ENCODE results near the gene SUMO2. TPM values are rescaled to one million over a fixed set of nuclear protein-coding genes. Genes with fewer than 3 reads are reported as not detected.

SUMO2 gene
- total and polyA plus RNA-seq, 2 of the 13 experiments (the other 11 are each of a cell fraction or from before 2014, with no cell fraction given), result 337 to 553 TPM

DNA sequence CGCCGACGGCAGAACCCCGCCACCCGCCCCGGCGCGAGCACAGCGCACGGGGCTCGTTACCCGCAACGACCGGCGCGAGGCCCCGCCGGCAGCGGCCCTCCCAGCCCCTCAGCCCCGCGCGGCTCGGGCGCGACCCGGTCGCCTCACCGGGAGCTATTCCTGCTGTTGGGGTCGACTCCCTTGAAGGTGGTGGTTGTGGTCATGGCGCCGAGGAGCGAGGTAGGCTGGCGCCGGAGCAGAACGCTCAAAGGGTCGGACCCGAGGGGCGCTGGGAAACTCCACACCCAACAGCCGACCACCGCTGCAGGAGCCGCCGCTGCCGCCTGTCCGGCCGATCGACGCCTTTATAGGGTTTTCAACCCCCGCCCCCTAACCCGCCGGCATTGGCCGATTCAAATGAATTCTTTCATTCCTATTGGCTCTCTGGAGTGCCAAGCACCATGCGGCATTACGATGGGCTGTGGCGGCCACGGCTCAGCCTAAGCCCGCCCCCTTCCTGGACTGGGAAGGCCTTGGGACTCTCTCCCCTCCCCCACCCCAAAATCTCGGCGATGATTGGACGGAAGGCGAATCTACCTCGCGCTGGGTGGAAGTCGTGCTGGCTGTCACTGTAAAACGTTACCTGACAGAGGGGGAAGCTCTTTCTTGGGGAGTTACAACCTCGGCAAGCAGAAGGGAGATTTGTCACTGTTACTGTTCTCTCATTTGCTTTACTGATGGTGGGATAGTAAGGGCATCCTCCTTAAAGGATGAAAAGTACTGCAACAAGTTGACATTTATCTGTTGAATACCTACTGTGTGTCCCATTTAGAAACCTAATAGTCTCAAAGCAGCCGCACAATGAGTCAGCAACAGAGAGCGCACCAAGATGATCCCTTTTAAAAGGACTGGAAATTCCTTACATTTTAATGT, 28.3 kb downstream of the SUMO2 start, which contains the start of gene JPT1 (continued):
- peak; percentile 75; the same call in 1 of the 2 replicates for TF ChIP-seq ZNF431 (CRISPR knock-in tag; IDR thresholded peaks at IDR 0.05; ENCODE audit: borderline replicate concordance, low read depth)
- TF ChIP-seq, protein P1, sequence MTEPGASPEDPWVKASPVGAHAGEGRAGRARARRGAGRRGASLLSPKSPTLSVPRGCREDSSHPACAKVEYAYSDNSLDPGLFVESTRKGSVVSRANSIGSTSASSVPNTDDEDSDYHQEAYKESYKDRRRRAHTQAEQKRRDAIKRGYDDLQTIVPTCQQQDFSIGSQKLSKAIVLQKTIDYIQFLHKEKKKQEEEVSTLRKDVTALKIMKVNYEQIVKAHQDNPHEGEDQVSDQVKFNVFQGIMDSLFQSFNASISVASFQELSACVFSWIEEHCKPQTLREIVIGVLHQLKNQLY (CRISPR knock-in tag; IDR thresholded peaks at IDR 0.05), result no peak
- TF ChIP-seq RFX5 (IDR thresholded peaks at IDR 0.05; ENCODE audit: low read depth, low read length), result peak; percentile 46; the same call in 1 of the 2 replicates
- TF ChIP-seq, protein P2, sequence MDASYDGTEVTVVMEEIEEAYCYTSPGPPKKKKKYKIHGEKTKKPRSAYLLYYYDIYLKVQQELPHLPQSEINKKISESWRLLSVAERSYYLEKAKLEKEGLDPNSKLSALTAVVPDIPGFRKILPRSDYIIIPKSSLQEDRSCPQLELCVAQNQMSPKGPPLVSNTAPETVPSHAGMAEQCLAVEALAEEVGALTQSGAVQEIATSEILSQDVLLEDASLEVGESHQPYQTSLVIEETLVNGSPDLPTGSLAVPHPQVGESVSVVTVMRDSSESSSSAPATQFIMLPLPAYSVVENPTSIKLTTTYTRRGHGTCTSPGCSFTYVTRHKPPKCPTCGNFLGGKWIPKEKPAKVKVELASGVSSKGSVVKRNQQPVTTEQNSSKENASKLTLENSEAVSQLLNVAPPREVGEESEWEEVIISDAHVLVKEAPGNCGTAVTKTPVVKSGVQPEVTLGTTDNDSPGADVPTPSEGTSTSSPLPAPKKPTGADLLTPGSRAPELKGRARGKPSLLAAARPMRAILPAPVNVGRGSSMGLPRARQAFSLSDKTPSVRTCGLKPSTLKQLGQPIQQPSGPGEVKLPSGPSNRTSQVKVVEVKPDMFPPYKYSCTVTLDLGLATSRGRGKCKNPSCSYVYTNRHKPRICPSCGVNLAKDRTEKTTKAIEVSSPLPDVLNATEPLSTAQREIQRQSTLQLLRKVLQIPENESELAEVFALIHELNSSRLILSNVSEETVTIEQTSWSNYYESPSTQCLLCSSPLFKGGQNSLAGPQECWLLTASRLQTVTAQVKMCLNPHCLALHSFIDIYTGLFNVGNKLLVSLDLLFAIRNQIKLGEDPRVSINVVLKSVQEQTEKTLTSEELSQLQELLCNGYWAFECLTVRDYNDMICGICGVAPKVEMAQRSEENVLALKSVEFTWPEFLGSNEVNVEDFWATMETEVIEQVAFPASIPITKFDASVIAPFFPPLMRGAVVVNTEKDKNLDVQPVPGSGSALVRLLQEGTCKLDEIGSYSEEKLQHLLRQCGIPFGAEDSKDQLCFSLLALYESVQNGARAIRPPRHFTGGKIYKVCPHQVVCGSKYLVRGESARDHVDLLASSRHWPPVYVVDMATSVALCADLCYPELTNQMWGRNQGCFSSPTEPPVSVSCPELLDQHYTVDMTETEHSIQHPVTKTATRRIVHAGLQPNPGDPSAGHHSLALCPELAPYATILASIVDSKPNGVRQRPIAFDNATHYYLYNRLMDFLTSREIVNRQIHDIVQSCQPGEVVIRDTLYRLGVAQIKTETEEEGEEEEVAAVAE (CRISPR knock-in tag; IDR thresholded peaks at IDR 0.05; ENCODE audit: borderline replicate concordance), result peak; percentile 77; the same call in 1 of the 2 replicates
- TF ChIP-seq ELF3 (CRISPR knock-in tag; IDR thresholded peaks at IDR 0.05), result peak; percentile 92
- TF ChIP-seq SIX1 (CRISPR knock-in tag; IDR thresholded peaks at IDR 0.05; ENCODE audit: borderline replicate concordance), result no peak
- no peak for TF ChIP-seq ZNF615 (CRISPR knock-in tag; IDR thresholded peaks at IDR 0.05; ENCODE audit: borderline replicate concordance)
- no peak; the same call in none of the 2 replicates for TF ChIP-seq KLF11 (CRISPR knock-in tag; IDR thresholded peaks at IDR 0.05)
- peak; percentile 89 for TF ChIP-seq ZNF34 (CRISPR knock-in tag; IDR thresholded peaks at IDR 0.05; ENCODE audit: borderline replicate concordance)
- TF ChIP-seq ZNF30 (CRISPR knock-in tag; IDR thresholded peaks at IDR 0.05), result no peak
- TF ChIP-seq, protein P3, sequence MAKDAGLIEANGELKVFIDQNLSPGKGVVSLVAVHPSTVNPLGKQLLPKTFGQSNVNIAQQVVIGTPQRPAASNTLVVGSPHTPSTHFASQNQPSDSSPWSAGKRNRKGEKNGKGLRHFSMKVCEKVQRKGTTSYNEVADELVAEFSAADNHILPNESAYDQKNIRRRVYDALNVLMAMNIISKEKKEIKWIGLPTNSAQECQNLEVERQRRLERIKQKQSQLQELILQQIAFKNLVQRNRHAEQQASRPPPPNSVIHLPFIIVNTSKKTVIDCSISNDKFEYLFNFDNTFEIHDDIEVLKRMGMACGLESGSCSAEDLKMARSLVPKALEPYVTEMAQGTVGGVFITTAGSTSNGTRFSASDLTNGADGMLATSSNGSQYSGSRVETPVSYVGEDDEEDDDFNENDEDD (CRISPR knock-in tag; IDR thresholded peaks at IDR 0.05; ENCODE audit: borderline replicate concordance), result peak; percentile 43
- TF ChIP-seq POLR2G (IDR thresholded peaks at IDR 0.05; ENCODE audit: low read depth, low read length), result peak; percentile 100
- peak; percentile 100 for TF ChIP-seq POLR2A (IDR thresholded peaks at IDR 0.05; ENCODE audit: insufficient read depth in 1 of 2, low read depth in 2 of 2, low read length in 2 of 2)
- TF ChIP-seq TAF1 (CRISPR knock-in tag; IDR thresholded peaks at IDR 0.05), result peak; percentile 95
- peak; percentile 93; the same call in 1 of the 2 replicates for TF ChIP-seq TMF1 (CRISPR knock-in tag; IDR thresholded peaks at IDR 0.05; ENCODE audit: low read depth)
- TF ChIP-seq ZFP37 (CRISPR knock-in tag; IDR thresholded peaks at IDR 0.05; ENCODE audit: borderline replicate concordance), result no peak
- peak; percentile 93 for TF ChIP-seq ZSCAN21 (CRISPR knock-in tag; IDR thresholded peaks at IDR 0.05; ENCODE audit: borderline replicate concordance)
- TF ChIP-seq MBD4 (IDR thresholded peaks at IDR 0.05; ENCODE audit: borderline replicate concordance, low read length), result no peak
- no peak for TF ChIP-seq PAWR (CRISPR knock-in tag; IDR thresholded peaks at IDR 0.05; ENCODE audit: borderline replicate concordance)
- TF ChIP-seq IRF2 (CRISPR knock-in tag; IDR thresholded peaks at IDR 0.05), result peak; percentile 88
- TF ChIP-seq, protein P4, sequence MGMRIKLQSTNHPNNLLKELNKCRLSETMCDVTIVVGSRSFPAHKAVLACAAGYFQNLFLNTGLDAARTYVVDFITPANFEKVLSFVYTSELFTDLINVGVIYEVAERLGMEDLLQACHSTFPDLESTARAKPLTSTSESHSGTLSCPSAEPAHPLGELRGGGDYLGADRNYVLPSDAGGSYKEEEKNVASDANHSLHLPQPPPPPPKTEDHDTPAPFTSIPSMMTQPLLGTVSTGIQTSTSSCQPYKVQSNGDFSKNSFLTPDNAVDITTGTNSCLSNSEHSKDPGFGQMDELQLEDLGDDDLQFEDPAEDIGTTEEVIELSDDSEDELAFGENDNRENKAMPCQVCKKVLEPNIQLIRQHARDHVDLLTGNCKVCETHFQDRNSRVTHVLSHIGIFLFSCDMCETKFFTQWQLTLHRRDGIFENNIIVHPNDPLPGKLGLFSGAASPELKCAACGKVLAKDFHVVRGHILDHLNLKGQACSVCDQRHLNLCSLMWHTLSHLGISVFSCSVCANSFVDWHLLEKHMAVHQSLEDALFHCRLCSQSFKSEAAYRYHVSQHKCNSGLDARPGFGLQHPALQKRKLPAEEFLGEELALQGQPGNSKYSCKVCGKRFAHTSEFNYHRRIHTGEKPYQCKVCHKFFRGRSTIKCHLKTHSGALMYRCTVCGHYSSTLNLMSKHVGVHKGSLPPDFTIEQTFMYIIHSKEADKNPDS (CRISPR knock-in tag; IDR thresholded peaks at IDR 0.05), result no peak
- no peak; the same call in 1 of the 2 replicates for TF ChIP-seq ZNF605 (CRISPR knock-in tag; IDR thresholded peaks at IDR 0.05)

Data from HepG2 (cell line).